ENCODE data around the gene ADAM11.

ADAM11 gene

DNA sequence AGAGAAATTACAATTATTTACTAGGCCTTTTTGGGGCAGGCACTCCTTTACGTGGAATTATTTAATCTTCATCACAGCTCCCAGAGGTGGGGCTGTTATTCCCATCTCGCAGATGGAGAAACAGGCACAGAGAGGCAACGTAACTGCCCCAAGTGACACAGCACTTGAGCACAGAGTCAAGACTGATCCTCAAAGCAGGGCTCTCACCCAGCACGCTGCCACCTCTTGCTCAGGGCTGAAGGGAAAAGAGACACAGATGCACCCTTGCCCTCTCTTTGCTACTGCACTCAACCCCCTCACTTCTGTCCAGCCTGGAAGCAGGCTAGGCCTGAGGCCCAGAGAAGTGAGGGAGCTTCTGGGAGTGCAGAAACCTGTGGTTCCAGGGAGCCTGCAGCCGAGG lies 4.4 kb downstream of the ADAM11 start:
- Mint-ChIP-seq H3K27me3 (peaks cover 28 to 54% of the 10 kb centered on the region in 2 donors), H3K4me3 (no peak overlapping the region), H3K27ac (no peak overlapping the region), H3K36me3 (no peaks in the 10 kb centered on the region), H3K9me3 (no peaks in the 10 kb centered on the region), H3K4me1 (peaks cover 5 to 10% of the 10 kb centered on the region in 2 donors)
- ATAC-seq (replicated peaks), result no peak
- no peak for DNase-seq

DNA sequence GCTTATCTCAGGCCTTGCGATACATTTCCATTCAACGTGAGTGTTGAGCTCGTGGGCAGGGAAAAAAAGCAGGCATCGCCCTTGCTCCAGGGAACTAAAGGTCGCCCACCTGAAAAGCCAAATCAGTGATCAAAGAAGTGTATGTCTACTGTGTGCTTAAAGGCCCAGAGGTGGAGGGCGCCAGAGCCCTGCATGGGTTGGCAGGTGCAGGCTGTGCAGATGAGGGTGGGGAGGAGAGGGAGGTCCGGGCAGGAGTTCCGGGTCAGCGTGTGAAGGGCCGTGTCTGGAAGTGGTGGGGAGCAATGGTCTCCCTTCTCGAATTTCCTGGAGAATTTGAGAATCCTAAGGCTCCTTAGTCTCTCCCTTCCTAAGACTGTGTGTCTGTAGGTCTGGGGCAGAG lies 7.2 kb downstream of the ADAM11 start:
- Mint-ChIP-seq H3K4me3 (no peak overlapping the region), H3K27ac (no peak overlapping the region), H3K36me3 (no peaks in the 10 kb centered on the region), H3K27me3 (peaks cover 21 to 42% of the 10 kb centered on the region in 2 donors), H3K4me1 (peaks cover 5 to 16% of the 10 kb centered on the region in 2 donors), H3K9me3 (no peaks in the 10 kb centered on the region)
- no peak for DNase-seq
- no peak for ATAC-seq (replicated peaks)

GRCh38 chr17:44766409-44767038 lies 7.7 kb downstream of the ADAM11 start:
- ATAC-seq (replicated peaks) (no peak), DNase-seq (no peak)
- H3K4me1 Mint-ChIP-seq, result peaks cover 5 to 16% of the 10 kb centered on the region in 2 donors
- H3K36me3 Mint-ChIP-seq, result no peaks in the 10 kb centered on the region
- H3K27me3 Mint-ChIP-seq, result peaks cover 16 to 38% of the 10 kb centered on the region in 2 donors
- H3K4me3 Mint-ChIP-seq, result no peak overlapping the region
- no peaks in the 10 kb centered on the region for H3K9me3 Mint-ChIP-seq
- no peak overlapping the region for H3K27ac Mint-ChIP-seq

- Mint-ChIP-seq H3K36me3 (no peaks in the 10 kb centered on the region), H3K4me3 (no peak overlapping the region), H3K27ac (peak overlapping the region; percentile 73), H3K4me1 (peaks cover 5 to 16% of the 10 kb centered on the region in 2 donors), H3K27me3 (peaks cover 16 to 37% of the 10 kb centered on the region in 2 donors), H3K9me3 (no peaks in the 10 kb centered on the region)
- DNase-seq (no peak), ATAC-seq (replicated peaks) (peak; percentile 79 to 80)
Measured at GRCh38 chr17:44767493-44767892, 8.7 kb downstream of the ADAM11 start.

DNA sequence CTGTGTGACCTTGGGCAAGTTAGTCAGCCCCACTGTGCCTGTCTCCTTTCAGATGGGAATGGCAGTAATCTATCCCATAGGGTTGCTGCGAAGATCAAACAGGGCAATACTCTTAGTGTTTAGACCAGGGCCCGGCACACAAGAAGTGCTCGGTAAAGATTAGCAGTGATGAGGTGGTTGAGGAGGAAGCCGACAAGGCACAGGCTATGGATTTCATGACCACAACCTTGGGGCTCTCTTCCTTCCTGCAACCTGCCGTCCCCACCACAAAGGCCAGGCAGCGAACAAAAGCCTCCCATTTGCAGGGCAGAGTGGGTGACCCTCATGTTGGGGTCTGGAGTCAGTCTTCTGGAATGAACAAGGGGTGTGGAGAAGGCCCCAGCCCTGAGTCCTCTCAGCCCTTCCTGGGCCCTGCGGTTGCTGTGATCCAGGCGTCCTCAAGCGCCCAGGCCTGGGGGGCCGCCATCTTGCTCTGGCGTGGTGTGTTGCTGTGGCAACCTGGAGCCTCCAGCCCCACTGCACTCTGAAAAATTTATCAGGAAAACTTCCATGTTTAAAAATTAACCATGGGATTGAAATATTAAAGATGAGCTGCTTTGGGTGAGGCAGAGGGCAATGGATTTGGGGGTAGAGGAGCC lies 9.8 kb downstream of the ADAM11 start:
- H3K9me3 Mint-ChIP-seq, result no peaks in the 10 kb centered on the region
- H3K27me3 Mint-ChIP-seq, result peaks cover 20 to 39% of the 10 kb centered on the region in 2 donors
- H3K36me3 Mint-ChIP-seq, result no peaks in the 10 kb centered on the region
- H3K27ac Mint-ChIP-seq, result no peak overlapping the region
- ATAC-seq (replicated peaks), result no peak
- no peak for DNase-seq
- H3K4me3 Mint-ChIP-seq, result no peak overlapping the region
- peaks cover 5 to 16% of the 10 kb centered on the region in 2 donors for H3K4me1 Mint-ChIP-seq

- H3K4me3 Mint-ChIP-seq, result no peak overlapping the region
- H3K36me3 Mint-ChIP-seq, result no peaks in the 10 kb centered on the region
- ATAC-seq (replicated peaks), result no peak
- DNase-seq, result no peak
- no peaks in the 10 kb centered on the region for H3K9me3 Mint-ChIP-seq
- peaks cover 5 to 22% of the 10 kb centered on the region in 2 donors for H3K4me1 Mint-ChIP-seq
- H3K27me3 Mint-ChIP-seq, result peaks cover 17 to 41% of the 10 kb centered on the region in 2 donors
- no peak overlapping the region for H3K27ac Mint-ChIP-seq
Measured at GRCh38 chr17:44769230-44769629, 10.4 kb downstream of the ADAM11 start.

- no peak for DNase-seq
- no peaks in the 10 kb centered on the region for H3K9me3 Mint-ChIP-seq
- H3K4me1 Mint-ChIP-seq, result peaks cover 5 to 24% of the 10 kb centered on the region in 2 donors
- H3K27me3 Mint-ChIP-seq, result peaks cover 17 to 37% of the 10 kb centered on the region in 2 donors
- H3K36me3 Mint-ChIP-seq, result no peaks in the 10 kb centered on the region
- H3K27ac Mint-ChIP-seq, result no peak overlapping the region
- no peak for ATAC-seq (replicated peaks)
- H3K4me3 Mint-ChIP-seq, result no peak overlapping the region
Measured at GRCh38 chr17:44769647-44770084, 10.9 kb downstream of the ADAM11 start.

DNA sequence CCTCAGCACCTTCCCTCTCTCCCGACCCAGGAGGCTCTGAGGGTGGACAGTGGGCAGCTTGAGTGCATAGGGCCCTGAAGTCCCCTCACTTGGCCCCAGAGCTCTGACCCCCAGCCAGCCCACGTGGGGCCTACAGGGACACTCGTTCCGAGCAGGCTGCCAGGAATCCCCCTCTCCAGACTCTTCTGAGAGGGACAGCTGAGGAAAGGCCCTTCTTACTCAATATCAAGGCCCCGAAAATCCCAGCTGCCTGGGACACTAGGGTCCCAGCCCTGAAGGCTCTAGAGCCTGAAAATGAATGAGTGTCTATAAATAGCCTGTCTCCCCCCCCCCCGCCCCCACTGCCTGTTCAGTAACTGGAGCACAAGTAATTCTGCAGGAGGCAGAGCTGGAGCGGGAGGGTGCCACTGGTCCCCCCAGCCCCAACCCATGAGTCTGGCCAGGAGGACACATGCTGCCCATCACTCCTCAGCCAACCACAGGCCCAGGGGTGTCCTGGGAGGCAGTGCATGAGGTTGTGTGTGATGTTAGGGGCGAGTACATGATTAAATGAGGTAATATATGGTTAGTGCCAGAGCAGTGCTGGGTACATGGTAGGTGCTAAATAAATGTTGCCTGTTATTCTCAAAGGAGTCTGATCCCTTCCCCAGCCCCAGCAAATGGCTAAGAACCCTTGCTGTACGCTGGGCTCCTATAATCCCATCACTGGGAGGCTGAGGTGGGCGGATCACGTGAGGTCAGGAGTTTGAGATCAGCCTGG lies 11.6 kb downstream of the ADAM11 start:
- Mint-ChIP-seq H3K36me3 (no peaks in the 10 kb centered on the region), H3K4me3 (no peak overlapping the region), H3K9me3 (no peaks in the 10 kb centered on the region), H3K27me3 (peaks cover 17 to 36% of the 10 kb centered on the region in 2 donors), H3K27ac (peak overlapping the region; percentile 22), H3K4me1 (peaks cover 7 to 31% of the 10 kb centered on the region in 2 donors)
- DNase-seq (no peak), ATAC-seq (replicated peaks) (no peak)

GRCh38 chr17:44772308-44773045 lies 13.7 kb downstream of the ADAM11 start:
- Mint-ChIP-seq H3K4me1 (peaks cover 15 to 41% of the 10 kb centered on the region in 2 donors), H3K27ac (no peak overlapping the region), H3K9me3 (no peaks in the 10 kb centered on the region), H3K36me3 (no peaks in the 10 kb centered on the region), H3K27me3 (peaks cover 20 to 36% of the 10 kb centered on the region in 2 donors), H3K4me3 (no peak overlapping the region)
- DNase-seq, result no peak
- no peak for ATAC-seq (replicated peaks)

GRCh38 chr17:44773140-44773539 lies 14.4 kb downstream of the ADAM11 start:
- Mint-ChIP-seq H3K4me1 (peaks cover 10 to 35% of the 10 kb centered on the region in 2 donors), H3K9me3 (no peaks in the 10 kb centered on the region), H3K4me3 (no peak overlapping the region), H3K27me3 (peaks cover 18 to 36% of the 10 kb centered on the region in 2 donors), H3K27ac (no peak overlapping the region), H3K36me3 (no peaks in the 10 kb centered on the region)
- ATAC-seq (replicated peaks) (no peak), DNase-seq (no peak)

GRCh38 chr17:44774271-44775135 lies 15.7 kb downstream of the ADAM11 start:
- ATAC-seq (replicated peaks), result peak; percentile 49 to 50
- H3K27ac Mint-ChIP-seq, result peak overlapping the region; percentile 51

DNA sequence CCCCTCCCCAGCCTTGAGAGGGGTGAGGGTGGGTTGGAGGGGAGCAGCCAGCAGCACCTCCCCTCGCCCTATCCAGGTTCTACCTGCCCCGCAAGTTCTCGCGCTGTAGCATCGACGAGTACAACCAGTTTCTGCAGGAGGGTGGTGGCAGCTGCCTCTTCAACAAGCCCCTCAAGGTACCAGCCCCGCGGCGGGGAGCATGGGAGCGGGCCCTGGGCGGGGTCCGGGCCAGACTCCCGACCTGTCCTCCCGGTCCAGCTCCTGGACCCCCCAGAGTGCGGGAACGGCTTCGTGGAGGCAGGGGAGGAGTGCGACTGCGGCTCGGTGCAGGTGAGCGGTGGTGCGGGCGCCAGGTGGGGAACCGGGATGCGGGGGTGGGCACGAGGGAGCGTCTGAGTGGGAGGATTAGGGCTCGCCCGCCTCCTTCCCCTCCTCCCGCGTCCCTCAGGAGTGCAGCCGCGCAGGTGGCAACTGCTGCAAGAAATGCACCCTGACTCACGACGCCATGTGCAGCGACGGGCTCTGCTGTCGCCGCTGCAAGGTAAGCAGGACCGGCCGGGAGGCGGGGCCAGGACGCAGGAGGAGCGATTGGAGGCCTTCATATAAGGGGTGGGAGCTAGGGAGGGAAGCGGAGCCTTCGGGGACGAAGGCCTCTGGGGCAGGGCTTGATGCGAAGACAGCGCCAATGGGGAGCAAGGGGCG lies 16.5 kb downstream of the ADAM11 start:
- Mint-ChIP-seq H3K27ac (peak overlapping the region; percentile 20), H3K4me3 (peak overlapping the region; percentile 88 to 89), H3K4me1 (peaks cover 17 to 44% of the 10 kb centered on the region in 2 donors), H3K36me3 (no peaks in the 10 kb centered on the region), H3K27me3 (peaks cover 22 to 53% of the 10 kb centered on the region in 2 donors), H3K9me3 (no peaks in the 10 kb centered on the region)
- ATAC-seq (replicated peaks) (peak; percentile 94 to 95), DNase-seq (peak; percentile 92)

More at GRCh38 chr17:44774271-44775135, 15.7 kb downstream of the ADAM11 start:
- Mint-ChIP-seq H3K4me3 (peak overlapping the region; percentile 88 to 89), H3K4me1 (peaks cover 15 to 40% of the 10 kb centered on the region in 2 donors), H3K27me3 (peaks cover 19 to 45% of the 10 kb centered on the region in 2 donors), H3K9me3 (no peaks in the 10 kb centered on the region), H3K36me3 (no peaks in the 10 kb centered on the region)
- DNase-seq, result peak; percentile 77
